Left ventricle myocardium inferior (tissue), 1 donor: ENCODE measurements around the gene MTMR1. TPM values are rescaled to one million over a fixed set of nuclear protein-coding genes. Genes with fewer than 3 reads are reported as not detected.

Experiments
- DNase-seq: peaks from one replicate; pipeline ENCODE4 v3.0.0-alpha.2; 2020
- H3K27ac ChIP-seq: fragments of 200-600 bp; replicated peaks from 2 replicates; pipeline ENCODE4 v1.8.0; 2021
- H3K27me3 ChIP-seq: fragments of 200-600 bp; 2 replicates; pipeline ENCODE4 v1.8.0; 2021; ENCODE audit warnings: low read depth
- H3K36me3 ChIP-seq: fragments of 200-600 bp; 2 replicates; pipeline ENCODE4 v1.8.0; 2021
- H3K4me1 ChIP-seq: fragments of 200-600 bp; 2 replicates; pipeline ENCODE4 v1.8.0; 2021
- H3K4me3 ChIP-seq: fragments of 200-600 bp; 2 replicates; pipeline ENCODE4 v1.8.0; 2021; ENCODE audit warnings: mild to moderate bottlenecking, moderate library complexity
- H3K9me3 ChIP-seq: fragments of 200-600 bp; replicated peaks from 2 replicates; pipeline ENCODE4 v1.8.0; 2021
- CTCF ChIP-seq: fragments of 200-600 bp; IDR thresholded peaks from 2 replicates; pipeline ENCODE4 v1.8.0; 2021; ENCODE audit warnings: antibody characterized with exemption, mild to moderate bottlenecking, borderline replicate concordance
- intact Hi-C: fragments of 100-400 bp; cut with micrococcal nuclease; formaldehyde crosslinking; loops from one replicate; pipeline ENCODE4 v1.11.0; 2022
- total RNA-seq: library from RNA; stranded (reverse); fragmentation: NEBNext Ultra II Directional; extraction: Animal tissue kit (Norgen Biotek cat#: 25700); gene quantifications from one replicate; pipeline ENCODE4 v1.2.1, GENCODE V29; 2021
- donor health status: DM: no; HTN: yes; CAD: no; lungs with severe emphysema.

Gene MTMR1
- total RNA-seq, 1 donor from 2014 or later, result 18.6 TPM

- no peak overlapping the region for H3K4me3 ChIP-seq
- intact Hi-C loops, result no loop called here
- DNase-seq, result no peak
- H3K9me3 ChIP-seq, result no peaks in the 10 kb centered on the region
- no peaks in the 10 kb centered on the region for H3K27me3 ChIP-seq
- no peaks in the 10 kb centered on the region for H3K4me1 ChIP-seq
- peaks cover 4% of the 10 kb centered on the region for H3K36me3 ChIP-seq
- no peak for TF ChIP-seq CTCF
- H3K27ac ChIP-seq, result peak overlapping the region; percentile 5
Measured at GRCh38 chrX:150649096-150649870, 43.9 kb upstream of the MTMR1 start.

DNA sequence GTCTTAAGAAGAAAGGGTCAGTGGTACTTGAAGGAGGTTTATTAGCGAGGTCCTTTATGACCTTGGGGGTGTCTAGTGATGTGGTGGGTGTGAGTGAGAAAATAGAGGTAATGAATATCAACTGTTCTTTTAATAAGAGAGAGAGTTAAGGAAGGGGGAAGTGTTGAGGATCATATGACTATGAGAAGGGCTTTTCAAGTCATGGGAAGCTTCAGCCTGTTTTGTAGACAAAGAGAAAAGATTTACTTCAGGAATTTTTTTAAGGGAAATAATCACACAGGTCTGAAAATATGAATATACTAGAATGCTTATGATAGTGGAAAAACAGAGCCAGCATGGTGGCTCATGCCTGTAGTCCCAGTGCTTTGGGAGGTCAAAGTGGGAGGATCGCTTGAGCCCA lies 41.3 kb upstream of the MTMR1 start:
- TF ChIP-seq CTCF, result no peak

GRCh38 chrX:150655788-150656187 lies 37.4 kb upstream of the MTMR1 start:
- no peak for TF ChIP-seq CTCF
- intact Hi-C loops, result no loop called here
- H3K4me3 ChIP-seq, result no peak overlapping the region
- no peaks in the 10 kb centered on the region for H3K4me1 ChIP-seq
- H3K36me3 ChIP-seq, result peaks cover 16% of the 10 kb centered on the region
- no peaks in the 10 kb centered on the region for H3K27me3 ChIP-seq
- no peaks in the 10 kb centered on the region for H3K9me3 ChIP-seq
- H3K27ac ChIP-seq, result no peak overlapping the region
- DNase-seq, result no peak

More for the DNA sequence above, 41.3 kb upstream of the MTMR1 start:
- Histone ChIP-seq H3K4me1 (no peaks in the 10 kb centered on the region), H3K36me3 (no peaks in the 10 kb centered on the region), H3K9me3 (no peaks in the 10 kb centered on the region), H3K27me3 (no peaks in the 10 kb centered on the region), H3K27ac (no peak overlapping the region), H3K4me3 (no peak overlapping the region)
- intact Hi-C loops, result no loop called here
- DNase-seq, result no peak

GRCh38 chrX:150663073-150663472 lies 30.1 kb upstream of the MTMR1 start:
- H3K4me1 ChIP-seq, result peaks cover 4% of the 10 kb centered on the region
- H3K9me3 ChIP-seq, result no peaks in the 10 kb centered on the region
- intact Hi-C loops, result no loop called here
- no peaks in the 10 kb centered on the region for H3K27me3 ChIP-seq
- TF ChIP-seq CTCF, result no peak
- no peak for DNase-seq
- no peak overlapping the region for H3K4me3 ChIP-seq
- no peak overlapping the region for H3K27ac ChIP-seq
- H3K36me3 ChIP-seq, result peaks cover 28% of the 10 kb centered on the region

DNA sequence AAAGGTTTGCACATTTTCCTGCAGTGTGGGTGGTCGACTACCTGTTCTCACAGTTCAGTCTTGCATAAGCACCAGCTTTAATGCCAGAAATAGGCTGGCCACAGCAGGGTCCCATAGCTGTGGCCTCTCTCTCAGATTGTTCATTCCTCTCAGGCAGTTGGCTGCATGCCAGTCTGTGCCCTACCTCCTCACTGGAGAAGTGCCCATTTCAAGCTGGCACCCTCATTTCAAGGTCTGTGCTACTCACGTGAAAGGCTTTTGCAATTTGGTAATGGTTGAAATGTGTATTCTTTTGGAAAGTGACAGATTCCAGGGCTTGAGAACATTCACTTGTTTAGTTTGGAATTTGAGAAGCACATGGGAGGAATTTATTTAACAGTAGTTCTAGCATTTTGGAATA lies 28.9 kb upstream of the MTMR1 start:
- H3K9me3 ChIP-seq, result no peaks in the 10 kb centered on the region
- H3K4me3 ChIP-seq, result no peak overlapping the region
- peaks cover 4% of the 10 kb centered on the region for H3K4me1 ChIP-seq
- H3K36me3 ChIP-seq, result peaks cover 23% of the 10 kb centered on the region
- peak; percentile 38 for DNase-seq
- no peaks in the 10 kb centered on the region for H3K27me3 ChIP-seq
- no peak overlapping the region for H3K27ac ChIP-seq
- no peak for TF ChIP-seq CTCF
- intact Hi-C loops, result no loop called here
